Tibial artery (tissue), 4 donors: ENCODE data around the gene SLC35G6.

Experiments
- DNase-seq, 2 donors: peaks; one replicate each; pipeline ENCODE4 v3.0.0-alpha.2; 2019
- H3K27ac ChIP-seq, 2 donors: fragments of 200-600 bp; sonication (generic) in 1 of 2; 1 replicate in 1 of 2; 2 replicates in 1 of 2; pipeline ENCODE4 v1.5.1; 2018 to 2019; ENCODE audit warnings: mild to moderate bottlenecking in 1 of 2
- H3K27me3 ChIP-seq, 2 donors: fragments of 200-600 bp; sonication (generic) in 1 of 2; one replicate each; pipeline versions ENCODE4 v1.5.1 to v1.6.0; 2016 to 2019
- H3K36me3 ChIP-seq, 3 donors: fragments of 200-600 bp; sonication (generic) in 2 of 3; one replicate each; pipeline ENCODE4 v1.5.1; 2016 to 2019; ENCODE audit warnings: mild to moderate bottlenecking in 2 of 3
- H3K4me1 ChIP-seq, 4 donors: fragments of 200-600 bp; sonication (generic) in 2 of 4; 1 replicate in 3 of 4; 2 replicates in 1 of 4; pipeline ENCODE4 v1.5.1; 2016 to 2019
- H3K4me3 ChIP-seq, 2 donors: fragments of 200-600 bp; sonication (generic) in 1 of 2; 1 replicate in 1 of 2; 2 replicates in 1 of 2; pipeline ENCODE4 v1.5.1; 2018 to 2019; ENCODE audit warnings: mild to moderate bottlenecking in 2 of 2
- H3K9me3 ChIP-seq, 3 donors: fragments of 200-600 bp; sonication (generic) in 1 of 3; one replicate each; pipeline ENCODE4 v1.5.1; 2016 to 2019
- CTCF ChIP-seq, 2 experiments: fragments of 200-600 bp in 1 of 2; fragments of 450-650 bp in 1 of 2; IDR thresholded peaks; one replicate each; pipeline ENCODE4 v1.5.1; 2017 to 2019; ENCODE audit warnings: antibody characterized with exemption in 2 of 2, mild to moderate bottlenecking in 1 of 2, moderate library complexity in 1 of 2
- intact Hi-C: fragments of 100-400 bp; cut with DNase I; formaldehyde crosslinking; loops from one replicate; pipeline ENCODE4 v1.15.0; 2023; ENCODE audit warnings: low total_unique reads

SLC35G6 gene

DNA sequence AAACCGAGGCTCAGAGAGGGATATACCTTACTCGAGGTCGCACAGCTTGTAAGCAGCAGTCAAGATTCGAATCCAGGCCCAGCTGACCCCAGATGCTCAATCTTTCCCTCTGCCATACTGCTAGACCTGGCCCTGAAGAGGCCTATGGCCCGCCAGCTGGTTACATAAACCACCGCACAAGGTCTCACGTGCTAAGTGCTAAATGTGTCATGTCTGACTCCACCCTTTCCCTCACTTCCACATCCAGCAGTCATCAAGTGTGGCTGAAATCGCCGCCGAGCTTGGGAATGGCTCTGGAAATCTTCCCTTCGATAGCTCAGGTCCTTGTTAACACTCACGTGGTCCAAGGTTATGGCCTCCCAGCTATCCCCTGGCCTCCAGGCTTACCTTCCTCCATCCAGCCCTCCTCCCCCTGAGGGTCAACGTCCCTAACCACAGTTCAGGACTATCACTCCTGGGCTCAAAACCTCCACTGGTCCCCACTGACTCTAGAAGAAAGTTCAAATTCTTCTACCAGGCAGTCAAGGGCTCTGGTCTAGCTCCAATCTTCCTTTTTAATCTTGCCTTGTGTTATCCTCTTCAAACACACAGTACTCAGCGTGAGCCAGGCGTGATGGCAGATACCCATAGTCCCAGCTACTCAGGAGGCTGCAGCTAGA is 5.4 kb upstream of the SLC35G6 start:
- peak overlapping the region; percentile 100 for H3K27ac ChIP-seq
- intact Hi-C loops = loop anchor here (5.0 kb wide), 1 partner anchor 39 kb away; the partner anchor contains the start of genes FGF11 and TMEM102
- TF ChIP-seq CTCF (IDR thresholded peaks at IDR 0.05) = no peak
- no peaks in the 10 kb centered on the region for H3K27me3 ChIP-seq
- peaks cover 0 to 71% (median 46%) of the 10 kb centered on the region in 4 donors for H3K4me1 ChIP-seq
- H3K36me3 ChIP-seq = no peaks in the 10 kb centered on the region
- H3K4me3 ChIP-seq = no peak overlapping the region
- no peaks in the 10 kb centered on the region for H3K9me3 ChIP-seq
- peak; percentile 81 to 87 for DNase-seq

- H3K36me3 ChIP-seq = no peaks in the 10 kb centered on the region
- H3K4me3 ChIP-seq = no peak overlapping the region
- no peak for TF ChIP-seq CTCF (IDR thresholded peaks at IDR 0.05)
- intact Hi-C loops = loop anchor here (5.0 kb wide), 1 partner anchor 39 kb away; the partner anchor contains the start of genes FGF11 and TMEM102
- H3K9me3 ChIP-seq = no peaks in the 10 kb centered on the region
- no peak for DNase-seq
- peak overlapping the region; percentile 100 for H3K27ac ChIP-seq
- no peaks in the 10 kb centered on the region for H3K27me3 ChIP-seq
- H3K4me1 ChIP-seq = peaks cover 0 to 65% (median 45%) of the 10 kb centered on the region in 4 donors
These were observed 4.8 kb upstream of the SLC35G6 start for GRCh38 chr17:7476494-7476893.

GRCh38 chr17:7476951-7477350 is 4.3 kb upstream of the SLC35G6 start:
- H3K4me3 ChIP-seq = peak overlapping the region; percentile 95 to 100
- no peaks in the 10 kb centered on the region for H3K36me3 ChIP-seq
- intact Hi-C loops = loop anchor here (5.0 kb wide), 1 partner anchor 40 kb away; the partner anchor contains the start of genes FGF11 and TMEM102
- no peaks in the 10 kb centered on the region for H3K27me3 ChIP-seq
- no peaks in the 10 kb centered on the region for H3K9me3 ChIP-seq
- peaks cover 0 to 64% (median 46%) of the 10 kb centered on the region in 4 donors for H3K4me1 ChIP-seq
- TF ChIP-seq CTCF (IDR thresholded peaks at IDR 0.05) = no peak
- peak overlapping the region; percentile 100 for H3K27ac ChIP-seq
- no peak for DNase-seq

DNA sequence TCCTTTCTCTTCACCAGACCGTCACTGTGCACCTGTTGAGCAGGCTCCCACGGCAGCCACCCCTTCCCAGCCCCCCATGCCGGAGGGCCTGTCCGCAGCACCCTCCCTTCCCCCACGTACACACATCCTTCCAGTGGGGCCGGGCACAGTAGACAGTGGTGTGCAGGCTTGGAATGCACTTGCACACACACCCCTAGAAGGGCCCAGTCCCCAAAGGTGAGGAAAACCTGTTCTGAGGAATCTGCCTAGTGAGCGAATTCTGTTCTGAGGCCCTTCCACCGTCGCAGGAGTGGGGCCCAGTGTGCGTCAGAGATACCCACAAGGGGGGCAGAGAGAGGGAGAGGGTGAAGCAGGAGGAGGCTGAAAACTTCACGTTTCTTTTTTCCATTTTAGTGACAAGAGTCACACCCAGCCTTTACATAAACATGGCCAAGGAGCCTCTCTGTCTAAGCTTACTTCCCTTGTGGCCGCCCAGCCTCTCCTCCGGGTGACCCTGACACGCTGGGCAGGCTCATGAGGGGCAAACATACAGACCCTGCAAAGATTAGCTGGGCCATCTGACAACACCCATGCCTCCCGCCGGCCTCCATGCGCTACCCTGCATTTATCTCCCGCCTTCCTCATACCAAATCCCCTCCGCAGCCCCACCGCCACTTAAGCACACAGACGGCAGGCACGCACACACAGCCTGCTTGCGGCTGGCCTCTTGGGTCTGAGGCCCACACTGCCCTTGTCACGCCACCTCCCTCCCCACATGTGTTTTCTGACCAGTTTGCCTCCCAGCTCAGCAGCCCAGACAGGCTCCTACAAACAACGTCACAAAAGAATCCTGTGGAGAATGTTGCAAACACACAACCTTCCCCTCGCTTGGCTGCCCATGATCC is 3.6 kb upstream of the SLC35G6 start:
- peak; percentile 64 to 85 for DNase-seq
- no peak for TF ChIP-seq CTCF (IDR thresholded peaks at IDR 0.05)
- peaks cover 0 to 68% (median 49%) of the 10 kb centered on the region in 4 donors for H3K4me1 ChIP-seq

DNA sequence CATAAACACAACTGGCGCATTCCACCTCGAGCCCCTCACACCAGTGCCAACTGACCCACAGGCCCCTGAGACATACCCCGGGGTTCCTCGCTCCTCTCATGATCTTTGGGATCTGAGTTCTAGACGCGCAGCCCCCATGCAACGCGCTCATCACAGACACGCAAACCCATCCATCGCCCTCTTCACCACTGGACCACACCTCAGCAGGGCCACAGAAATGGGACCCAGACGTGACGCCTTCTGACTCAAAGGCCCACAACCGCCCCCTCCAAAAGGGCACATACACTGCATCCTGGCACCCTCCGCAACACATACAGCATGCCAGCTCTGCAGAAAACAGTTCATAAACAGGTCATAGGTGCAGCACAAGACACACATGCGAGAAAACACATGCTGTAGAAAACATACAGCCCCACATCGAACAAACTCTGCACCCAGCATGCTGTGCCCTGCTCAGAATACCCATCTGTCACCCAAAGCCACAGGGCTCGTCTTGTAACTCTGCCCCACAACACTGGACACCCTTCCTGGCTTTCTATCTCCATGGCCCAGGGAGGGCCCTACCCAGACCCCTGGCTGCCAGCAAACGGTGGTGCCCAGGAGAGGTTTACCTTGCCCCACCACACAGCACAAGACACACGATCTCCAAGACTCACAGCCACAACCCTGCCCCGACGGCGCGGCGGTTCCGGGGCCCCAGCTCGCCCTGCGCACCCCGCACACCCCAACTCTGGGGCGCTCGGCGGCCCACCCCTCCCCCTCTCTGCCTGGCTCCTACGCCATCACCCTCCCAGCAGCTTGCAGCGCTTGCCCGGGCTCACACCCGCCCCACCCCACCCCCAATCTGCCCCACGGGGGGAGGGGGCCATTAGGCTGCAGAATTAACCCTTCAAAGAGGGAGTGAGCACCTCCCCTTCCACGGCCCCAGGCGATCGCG is 2.7 kb upstream of the SLC35G6 start:
- Histone ChIP-seq H3K36me3 (no peaks in the 10 kb centered on the region), H3K27ac (peak overlapping the region; percentile 100), H3K4me3 (peak overlapping the region; percentile 95 to 100), H3K9me3 (no peaks in the 10 kb centered on the region), H3K4me1 (peaks cover 0 to 71% (median 49%) of the 10 kb centered on the region in 4 donors), H3K27me3 (no peaks in the 10 kb centered on the region)
- DNase-seq = peak; percentile 59 to 79
- intact Hi-C loops = loop anchor here (5.0 kb wide), 1 partner anchor 41 kb away; the partner anchor contains the start of genes FGF11 and TMEM102
- no peak for TF ChIP-seq CTCF (IDR thresholded peaks at IDR 0.05)

More for the DNA sequence above, 3.6 kb upstream of the SLC35G6 start:
- Histone ChIP-seq H3K9me3 (no peaks in the 10 kb centered on the region), H3K36me3 (no peaks in the 10 kb centered on the region), H3K4me3 (peak overlapping the region; percentile 95 to 100), H3K27ac (peak overlapping the region; percentile 100), H3K27me3 (no peaks in the 10 kb centered on the region)
- intact Hi-C loops = loop anchor here (5.0 kb wide), 1 partner anchor 40 kb away; the partner anchor contains the start of genes FGF11 and TMEM102
